Osteoblast (primary cell): Measurements from ENCODE around the gene GCN1. TPM values are rescaled to one million over a fixed set of nuclear protein-coding genes. Genes with fewer than 3 reads are reported as not detected.

Experiments used
- DNase-seq: peaks from one replicate; pipeline ENCODE4 v3.0.0; 2011; ENCODE audit warnings: low spot score, mixed read lengths; ENCODE audit not compliant: insufficient read length; ENCODE audit errors: missing footprints
- H2AFZ ChIP-seq: 2 replicates; pipeline ENCODE4 v1.6.0; 2011; ENCODE audit warnings: mild to moderate bottlenecking, low read length
- H3K27ac ChIP-seq: 2 replicates; pipeline ENCODE4 v1.5.1; 2011; ENCODE audit warnings: mild to moderate bottlenecking, low read depth, low read length, moderate library complexity
- H3K27me3 ChIP-seq: 2 replicates; pipeline ENCODE4 v1.6.0; 2012; ENCODE audit warnings: mild to moderate bottlenecking, control low read depth, inconsistent platforms, low read length, moderate library complexity; ENCODE audit not compliant: insufficient read depth
- H3K36me3 ChIP-seq: 2 replicates; pipeline ENCODE4 v1.5.1; 2011; ENCODE audit warnings: mild to moderate bottlenecking, low read length, control low read depth, moderate library complexity; ENCODE audit not compliant: insufficient read depth
- H3K4me1 ChIP-seq: 2 replicates; pipeline ENCODE4 v1.5.1; 2011; ENCODE audit warnings: mild to moderate bottlenecking, low read length, control low read depth, moderate library complexity; ENCODE audit not compliant: insufficient read depth
- H3K4me2 ChIP-seq: 2 replicates; pipeline ENCODE4 v1.6.0; 2011; ENCODE audit warnings: mild to moderate bottlenecking, low read length; ENCODE audit not compliant: insufficient read depth
- H3K4me3 ChIP-seq: fragments of 200-600 bp; sonication (generic); 3 replicates; pipeline ENCODE4 v1.5.1; 2012; ENCODE audit warnings: mild to moderate bottlenecking, low read length, inconsistent platforms; ENCODE audit not compliant: insufficient read depth
- H3K79me2 ChIP-seq: 2 replicates; pipeline ENCODE4 v1.6.0; 2012; ENCODE audit warnings: mild to moderate bottlenecking, low read length, control low read depth, inconsistent platforms; ENCODE audit not compliant: insufficient read depth
- H3K9me3 ChIP-seq: 2 replicates; pipeline ENCODE4 v1.5.1; 2011; ENCODE audit warnings: low read depth, low read length, control low read depth
- H4K20me1 ChIP-seq: 2 replicates; pipeline ENCODE4 v1.6.0; 2012; ENCODE audit warnings: mild to moderate bottlenecking, low read length, control low read depth; ENCODE audit not compliant: insufficient read depth
- total RNA-seq: library from RNA; depleted of rRNA; stranded (reverse); fragments of >200 nt; gene quantifications from 2 replicates; pipeline ENCODE4 v1.2.3, GENCODE V29; 2012
- TF ChIP-seq, protein P1 (sequence below): IDR thresholded peaks from 2 replicates; pipeline ENCODE4 v1.5.1; 2011; ENCODE audit warnings: mild to moderate bottlenecking, low read depth, low read length, moderate library complexity; ENCODE audit errors: extremely low read depth

GCN1 gene
- total RNA-seq, 1 donor: 103 TPM

DNA sequence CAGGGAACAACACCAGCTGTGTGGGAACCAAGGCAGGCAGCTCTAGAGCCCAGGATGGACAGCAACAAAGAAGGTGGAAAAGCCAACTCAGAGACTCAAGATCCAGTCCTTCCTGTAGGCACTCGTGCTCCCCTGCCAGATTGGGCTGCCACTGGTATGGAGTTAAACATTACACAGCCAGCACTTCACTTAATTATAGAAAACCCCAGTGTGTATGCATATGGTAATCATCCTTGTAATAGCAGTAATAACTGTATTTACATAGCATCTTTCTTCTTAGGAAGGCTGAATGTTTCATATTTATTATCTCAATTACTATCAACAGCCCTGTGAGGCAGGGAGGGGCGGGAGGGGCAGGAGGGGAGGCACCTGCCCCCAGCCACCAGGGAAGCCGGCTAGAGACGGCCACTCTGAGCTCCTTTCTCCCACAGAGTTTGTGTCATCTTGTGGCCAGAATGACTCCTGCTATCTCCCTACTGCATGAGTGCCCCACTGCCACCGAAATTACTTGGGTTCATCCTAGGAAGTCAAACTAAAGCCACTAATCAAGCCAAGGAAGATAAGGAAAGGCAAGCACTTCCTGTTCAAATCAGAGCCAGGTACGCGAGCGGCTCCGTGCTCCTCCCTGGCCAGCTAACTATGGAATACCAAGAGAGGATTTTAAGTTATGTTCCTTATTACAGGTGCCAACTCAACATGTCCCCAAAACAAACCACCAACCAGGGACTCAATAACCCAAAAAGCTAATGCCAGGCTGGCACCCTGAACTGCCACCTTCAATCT is 62.3 kb downstream of the GCN1 start:
- peak; percentile 55 for DNase-seq
- Histone ChIP-seq H4K20me1 (peaks cover 10% of the 10 kb centered on the region), H3K4me1 (no peaks in the 10 kb centered on the region), H2AFZ (no peak overlapping the region), H3K79me2 (no peaks in the 10 kb centered on the region), H3K9me3 (no peaks in the 10 kb centered on the region), H3K27ac (no peak overlapping the region), H3K4me2 (no peak overlapping the region), H3K36me3 (peaks cover 96% of the 10 kb centered on the region), H3K27me3 (no peaks in the 10 kb centered on the region), H3K4me3 (no peak overlapping the region)
- TF ChIP-seq, protein P1, sequence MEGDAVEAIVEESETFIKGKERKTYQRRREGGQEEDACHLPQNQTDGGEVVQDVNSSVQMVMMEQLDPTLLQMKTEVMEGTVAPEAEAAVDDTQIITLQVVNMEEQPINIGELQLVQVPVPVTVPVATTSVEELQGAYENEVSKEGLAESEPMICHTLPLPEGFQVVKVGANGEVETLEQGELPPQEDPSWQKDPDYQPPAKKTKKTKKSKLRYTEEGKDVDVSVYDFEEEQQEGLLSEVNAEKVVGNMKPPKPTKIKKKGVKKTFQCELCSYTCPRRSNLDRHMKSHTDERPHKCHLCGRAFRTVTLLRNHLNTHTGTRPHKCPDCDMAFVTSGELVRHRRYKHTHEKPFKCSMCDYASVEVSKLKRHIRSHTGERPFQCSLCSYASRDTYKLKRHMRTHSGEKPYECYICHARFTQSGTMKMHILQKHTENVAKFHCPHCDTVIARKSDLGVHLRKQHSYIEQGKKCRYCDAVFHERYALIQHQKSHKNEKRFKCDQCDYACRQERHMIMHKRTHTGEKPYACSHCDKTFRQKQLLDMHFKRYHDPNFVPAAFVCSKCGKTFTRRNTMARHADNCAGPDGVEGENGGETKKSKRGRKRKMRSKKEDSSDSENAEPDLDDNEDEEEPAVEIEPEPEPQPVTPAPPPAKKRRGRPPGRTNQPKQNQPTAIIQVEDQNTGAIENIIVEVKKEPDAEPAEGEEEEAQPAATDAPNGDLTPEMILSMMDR: no peak

DNA sequence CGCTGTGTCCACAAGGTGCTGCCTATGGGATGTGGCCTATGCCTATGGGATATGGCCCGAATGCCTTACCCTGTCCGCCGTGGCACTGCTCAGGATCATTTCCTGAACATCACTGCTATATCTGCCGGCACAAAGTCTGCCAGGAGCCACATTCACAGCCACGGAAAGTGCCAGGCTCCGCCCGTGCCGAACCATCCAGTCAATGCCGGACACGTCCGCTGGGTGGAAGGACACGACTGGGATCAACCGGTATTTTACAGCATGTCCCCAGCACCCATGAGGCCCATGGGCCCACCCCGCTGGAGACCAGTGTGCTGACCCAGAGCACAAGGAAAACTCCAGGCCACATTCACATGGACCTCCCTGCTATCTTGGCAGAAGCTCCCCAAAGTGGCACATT is 63.4 kb downstream of the GCN1 start:
- peaks cover 96% of the 10 kb centered on the region for H3K36me3 ChIP-seq
- no peak overlapping the region for H3K4me3 ChIP-seq
- no peaks in the 10 kb centered on the region for H3K9me3 ChIP-seq
- peaks cover 10% of the 10 kb centered on the region for H3K4me1 ChIP-seq
- H3K79me2 ChIP-seq: no peaks in the 10 kb centered on the region
- peaks cover 15% of the 10 kb centered on the region for H4K20me1 ChIP-seq
- TF ChIP-seq, protein P1: no peak
- no peak overlapping the region for H2AFZ ChIP-seq
- H3K4me2 ChIP-seq: no peak overlapping the region
- H3K27me3 ChIP-seq: no peaks in the 10 kb centered on the region
- DNase-seq: peak; percentile 29
- no peak overlapping the region for H3K27ac ChIP-seq

DNA sequence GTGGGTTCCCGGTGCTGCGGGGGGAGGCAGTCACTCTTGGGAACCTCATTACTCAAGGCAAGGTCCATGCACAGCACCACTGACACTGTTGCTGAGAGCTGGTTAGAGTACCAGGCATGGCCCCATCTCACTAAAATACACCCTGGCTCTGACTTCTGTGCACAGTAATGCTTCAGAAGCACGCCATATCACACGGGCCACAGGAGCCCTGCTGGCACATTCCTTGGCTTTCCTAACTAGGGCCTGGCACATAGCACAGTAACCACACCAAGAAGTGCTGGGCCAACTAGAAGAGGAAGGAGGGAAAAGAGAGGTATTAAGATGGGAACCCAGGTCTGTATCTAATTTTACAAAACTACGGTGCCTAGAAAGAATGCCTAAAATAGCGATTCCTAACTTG is 64.5 kb downstream of the GCN1 start:
- H3K9me3 ChIP-seq: no peaks in the 10 kb centered on the region
- H3K4me3 ChIP-seq: no peak overlapping the region
- no peak overlapping the region for H3K27ac ChIP-seq
- TF ChIP-seq, protein P1: no peak
- no peak overlapping the region for H3K4me2 ChIP-seq
- no peaks in the 10 kb centered on the region for H3K27me3 ChIP-seq
- peaks cover 15% of the 10 kb centered on the region for H4K20me1 ChIP-seq
- H3K4me1 ChIP-seq: peaks cover 11% of the 10 kb centered on the region
- no peak overlapping the region for H2AFZ ChIP-seq
- no peak for DNase-seq
- peaks cover 89% of the 10 kb centered on the region for H3K36me3 ChIP-seq
- H3K79me2 ChIP-seq: no peaks in the 10 kb centered on the region

DNA sequence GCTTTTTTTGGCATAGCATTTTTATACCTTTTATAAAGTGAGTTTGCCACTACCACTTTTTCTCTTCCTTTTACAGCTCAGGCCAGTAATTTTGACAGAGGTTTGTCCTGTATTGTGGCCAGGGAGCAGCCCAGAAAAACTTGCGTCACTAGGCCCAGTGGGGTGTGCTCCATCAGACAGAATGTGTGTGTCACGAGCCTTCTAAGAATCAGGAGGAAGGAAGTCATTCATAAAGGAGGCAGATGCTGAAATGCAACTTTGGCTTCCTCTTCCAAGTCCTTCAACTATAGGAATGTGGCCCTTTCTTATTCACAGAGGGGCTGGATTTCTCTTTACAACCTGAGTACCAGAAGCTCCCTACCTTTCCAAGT is 67.9 kb downstream of the GCN1 start:
- Histone ChIP-seq H3K4me3 (no peak overlapping the region), H3K27ac (peak overlapping the region; percentile 8), H3K27me3 (no peaks in the 10 kb centered on the region), H3K4me1 (peaks cover 11% of the 10 kb centered on the region), H2AFZ (no peak overlapping the region), H3K4me2 (no peak overlapping the region), H3K9me3 (no peaks in the 10 kb centered on the region), H3K36me3 (peaks cover 58% of the 10 kb centered on the region), H3K79me2 (no peaks in the 10 kb centered on the region), H4K20me1 (peaks cover 5% of the 10 kb centered on the region)
- DNase-seq: peak; percentile 77
- TF ChIP-seq, protein P1: no peak
